Fibroblast of lung (primary cell): ENCODE results near the gene CCT7. TPM values are rescaled to one million over a fixed set of nuclear protein-coding genes. Genes with fewer than 3 reads are reported as not detected.

Source experiments
- DNase-seq, 2 donors: peaks; one replicate each; pipeline versions ENCODE4 v3.0.0 to v3.0.0-alpha.2; 2010; ENCODE audit warnings: low read depth in 2 of 2
- H2AFZ ChIP-seq: 2 replicates; pipeline ENCODE4 v1.5.1; 2012; ENCODE audit warnings: low read length, control low read depth, inconsistent platforms
- H3K27ac ChIP-seq: 2 replicates; pipeline ENCODE4 v1.5.1; 2011; ENCODE audit warnings: low read length, control low read depth; ENCODE audit not compliant: insufficient read depth
- H3K27me3 ChIP-seq: 2 replicates; pipeline ENCODE4 v1.5.1; 2011; ENCODE audit warnings: mild to moderate bottlenecking, low read length; ENCODE audit not compliant: control insufficient read depth, insufficient read depth
- H3K36me3 ChIP-seq: 2 replicates; pipeline ENCODE4 v1.5.1; 2011; ENCODE audit warnings: low read length; ENCODE audit not compliant: control insufficient read depth, insufficient read depth
- H3K4me1 ChIP-seq: 2 replicates; pipeline ENCODE4 v1.5.1; 2011; ENCODE audit warnings: low read length; ENCODE audit not compliant: control insufficient read depth, insufficient read depth; ENCODE audit errors: extremely low read depth
- H3K4me2 ChIP-seq: 2 replicates; pipeline ENCODE4 v1.5.1; 2011; ENCODE audit warnings: low read length, control low read depth; ENCODE audit not compliant: insufficient read depth; ENCODE audit errors: extremely low read depth
- H3K4me3 ChIP-seq, 4 experiments: fragments of 200-600 bp in 1 of 4; sonication (generic) in 1 of 4; replicated peaks in 1 of 4; 2 replicates each; pipeline ENCODE4 v1.5.1; 2011 to 2016; ENCODE audit warnings: low read length in 4 of 4, low read depth in 3 of 4, mild to moderate bottlenecking in 3 of 4, control low read depth in 2 of 4, inconsistent platforms in 1 of 4, mixed read lengths in 1 of 4; ENCODE audit not compliant: insufficient read depth in 1 of 4; ENCODE audit errors: control extremely low read depth in 1 of 4
- H3K79me2 ChIP-seq: 2 replicates; pipeline ENCODE4 v1.5.1; 2012; ENCODE audit warnings: mild to moderate bottlenecking, low read length, inconsistent platforms; ENCODE audit not compliant: control insufficient read depth, insufficient read depth
- H3K9ac ChIP-seq: 2 replicates; pipeline ENCODE4 v1.5.1; 2011; ENCODE audit warnings: mild to moderate bottlenecking, low read length, control low read depth; ENCODE audit not compliant: insufficient read depth
- H3K9me3 ChIP-seq: 2 replicates; pipeline ENCODE4 v1.5.1; 2012; ENCODE audit warnings: low read depth, low read length; ENCODE audit not compliant: control insufficient read depth, insufficient read depth
- H4K20me1 ChIP-seq: 2 replicates; pipeline ENCODE4 v1.5.1; 2011; ENCODE audit warnings: low read length; ENCODE audit not compliant: control insufficient read depth, insufficient read depth; ENCODE audit errors: extremely low read depth
- EZH2 ChIP-seq: IDR thresholded peaks from 2 replicates; pipeline ENCODE4 v1.5.1; 2012; ENCODE audit warnings: low read length, control low read depth, mild to moderate bottlenecking; ENCODE audit errors: missing control alignments
- polyA plus RNA-seq, 2 donors: library from polyadenylated mRNA; depleted of rRNA in 1 of 2; stranded (reverse) in 1 of 2; unstranded in 1 of 2; fragments of >200 nt; gene quantifications; 2 replicates each; pipeline ENCODE4 v1.2.1, GENCODE V29; 2011 to 2012; ENCODE audit warnings: missing spikeins in 1 of 2
- total RNA-seq: library from RNA; depleted of rRNA; stranded (reverse); fragments of >200 nt; gene quantifications from 2 replicates; pipeline ENCODE4 v1.2.1, GENCODE V29; 2014
- TF ChIP-seq, protein P1 (sequence below), 2 donors: IDR thresholded peaks in 1 of 2; conservative IDR thresholded peaks in 1 of 2; 1 replicate in 1 of 2; 2 replicates in 1 of 2; pipeline ENCODE4 v1.5.1; 2011 to 2012; ENCODE audit warnings: low read length in 2 of 2, control low read depth in 1 of 2, inconsistent platforms in 1 of 2, low read depth in 1 of 2, mild to moderate bottlenecking in 1 of 2

The CCT7 gene
- total and polyA plus RNA-seq, 2 donors (not counting 1 experiment from before 2014, with no cell fraction given) = 233 to 299 TPM

DNA sequence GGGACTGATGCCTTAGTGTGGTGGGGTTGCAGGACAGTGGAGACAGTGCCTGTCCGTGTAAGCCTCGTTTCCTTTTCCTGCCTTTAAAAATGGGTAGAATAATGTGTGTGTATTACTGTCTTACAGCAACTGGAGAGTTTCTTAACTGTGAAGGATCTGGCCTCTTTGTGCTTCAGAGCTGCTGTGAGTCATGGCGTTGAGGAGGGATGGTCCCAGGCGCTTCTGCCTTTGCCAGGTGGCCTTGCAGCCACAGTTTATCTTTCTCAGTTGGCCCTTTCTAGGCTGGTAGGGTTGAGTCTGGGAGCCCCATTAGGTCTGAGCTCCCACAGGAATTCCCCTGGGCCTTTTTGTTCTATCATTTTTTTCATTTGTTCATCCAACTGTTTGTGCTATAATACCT lies 10.3 kb upstream of the CCT7 start:
- no peak overlapping the region for H3K4me2 ChIP-seq
- H4K20me1 ChIP-seq = no peaks in the 10 kb centered on the region
- H3K4me3 ChIP-seq = no peak overlapping the region
- H3K79me2 ChIP-seq = no peaks in the 10 kb centered on the region
- no peak overlapping the region for H3K27ac ChIP-seq
- TF ChIP-seq, protein P1, sequence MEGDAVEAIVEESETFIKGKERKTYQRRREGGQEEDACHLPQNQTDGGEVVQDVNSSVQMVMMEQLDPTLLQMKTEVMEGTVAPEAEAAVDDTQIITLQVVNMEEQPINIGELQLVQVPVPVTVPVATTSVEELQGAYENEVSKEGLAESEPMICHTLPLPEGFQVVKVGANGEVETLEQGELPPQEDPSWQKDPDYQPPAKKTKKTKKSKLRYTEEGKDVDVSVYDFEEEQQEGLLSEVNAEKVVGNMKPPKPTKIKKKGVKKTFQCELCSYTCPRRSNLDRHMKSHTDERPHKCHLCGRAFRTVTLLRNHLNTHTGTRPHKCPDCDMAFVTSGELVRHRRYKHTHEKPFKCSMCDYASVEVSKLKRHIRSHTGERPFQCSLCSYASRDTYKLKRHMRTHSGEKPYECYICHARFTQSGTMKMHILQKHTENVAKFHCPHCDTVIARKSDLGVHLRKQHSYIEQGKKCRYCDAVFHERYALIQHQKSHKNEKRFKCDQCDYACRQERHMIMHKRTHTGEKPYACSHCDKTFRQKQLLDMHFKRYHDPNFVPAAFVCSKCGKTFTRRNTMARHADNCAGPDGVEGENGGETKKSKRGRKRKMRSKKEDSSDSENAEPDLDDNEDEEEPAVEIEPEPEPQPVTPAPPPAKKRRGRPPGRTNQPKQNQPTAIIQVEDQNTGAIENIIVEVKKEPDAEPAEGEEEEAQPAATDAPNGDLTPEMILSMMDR (conservative IDR thresholded peaks at IDR 0.05 in 1 of 2, IDR thresholded peaks at IDR 0.05 in 1 of 2; ENCODE audit: low read depth in 1 of 2, low read length in 2 of 2) = no peak
- TF ChIP-seq EZH2 = no peak
- no peaks in the 10 kb centered on the region for H3K27me3 ChIP-seq
- H3K9me3 ChIP-seq = no peaks in the 10 kb centered on the region
- no peak for DNase-seq
- no peak overlapping the region for H3K9ac ChIP-seq
- no peaks in the 10 kb centered on the region for H3K4me1 ChIP-seq
- no peak overlapping the region for H2AFZ ChIP-seq
- peaks cover 12% of the 10 kb centered on the region for H3K36me3 ChIP-seq

DNA sequence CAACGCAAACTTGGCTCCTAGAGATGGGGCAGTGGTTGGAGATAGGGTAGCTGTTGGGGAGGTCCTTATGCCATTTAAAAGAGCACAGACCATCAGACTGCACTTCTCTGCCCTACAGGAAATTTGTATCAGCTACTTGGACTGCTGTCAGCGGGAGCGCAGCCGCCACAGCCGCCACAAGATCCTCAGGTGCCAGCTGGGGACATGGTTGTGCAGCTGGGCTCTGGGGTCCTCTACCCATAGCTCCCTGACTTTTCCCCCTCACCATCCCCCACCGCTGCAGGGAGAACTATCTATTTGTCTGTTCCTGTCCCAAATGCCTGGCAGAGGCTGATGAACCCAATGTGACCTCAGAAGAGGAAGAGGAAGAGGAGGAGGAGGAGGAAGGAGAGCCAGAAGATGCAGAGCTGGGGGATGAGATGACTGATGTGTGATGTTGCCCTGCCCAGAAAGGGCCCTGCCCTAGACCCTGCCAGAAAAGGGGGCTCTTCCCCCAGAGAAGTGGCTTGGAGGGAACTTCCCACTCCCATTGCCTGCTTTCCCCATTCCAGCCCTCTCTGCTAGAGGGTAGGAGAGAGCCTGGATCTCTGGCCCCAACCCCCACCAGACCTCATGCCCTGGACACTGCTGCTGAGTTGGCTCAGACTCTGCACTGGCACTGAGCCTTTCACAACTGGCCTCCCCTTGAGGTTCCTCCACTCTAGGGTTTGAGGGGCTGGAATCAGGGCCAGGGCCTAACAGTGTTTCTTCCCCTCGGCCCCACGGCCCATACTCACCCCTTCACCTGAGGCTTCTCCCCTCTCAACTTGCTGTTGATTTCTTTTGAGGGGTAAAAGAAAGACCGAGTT lies 8.4 kb upstream of the CCT7 start:
- Histone ChIP-seq H3K27me3 (no peaks in the 10 kb centered on the region), H3K4me2 (no peak overlapping the region), H3K27ac (no peak overlapping the region), H3K4me3 (no peak overlapping the region), H3K4me1 (no peaks in the 10 kb centered on the region), H3K79me2 (no peaks in the 10 kb centered on the region), H2AFZ (no peak overlapping the region), H3K9ac (no peak overlapping the region), H4K20me1 (no peaks in the 10 kb centered on the region), H3K9me3 (no peaks in the 10 kb centered on the region), H3K36me3 (peaks cover 12% of the 10 kb centered on the region)
- TF ChIP-seq EZH2 = no peak
- TF ChIP-seq, protein P1 (conservative IDR thresholded peaks at IDR 0.05 in 1 of 2, IDR thresholded peaks at IDR 0.05 in 1 of 2; ENCODE audit: low read depth in 1 of 2, low read length in 2 of 2) = no peak
- no peak for DNase-seq

DNA sequence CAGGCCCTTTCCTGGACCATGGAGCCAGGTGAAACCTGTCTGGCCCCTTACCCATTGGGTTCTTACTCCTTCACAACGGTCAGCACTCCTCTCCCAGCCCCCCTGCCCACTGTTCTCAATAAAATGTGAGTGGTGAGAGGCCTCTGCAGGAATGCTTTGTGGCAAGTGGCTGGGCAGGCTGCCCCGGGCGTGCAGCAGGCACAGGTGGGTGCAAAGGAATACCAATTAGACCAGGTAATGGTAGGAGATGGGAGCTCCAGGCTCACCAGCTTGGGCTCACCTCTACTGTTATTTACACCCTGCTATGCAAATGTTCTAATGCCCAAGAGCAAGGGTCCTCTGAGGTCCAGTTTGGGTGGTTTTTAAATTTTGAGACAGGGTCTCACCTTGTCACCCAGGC lies 7.0 kb upstream of the CCT7 start:
- no peak overlapping the region for H3K9ac ChIP-seq
- no peaks in the 10 kb centered on the region for H3K9me3 ChIP-seq
- no peaks in the 10 kb centered on the region for H3K79me2 ChIP-seq
- no peak for DNase-seq
- H4K20me1 ChIP-seq = no peaks in the 10 kb centered on the region
- no peak overlapping the region for H3K27ac ChIP-seq
- no peaks in the 10 kb centered on the region for H3K4me1 ChIP-seq
- TF ChIP-seq, protein P1 (conservative IDR thresholded peaks at IDR 0.05 in 1 of 2, IDR thresholded peaks at IDR 0.05 in 1 of 2; ENCODE audit: low read depth in 1 of 2, low read length in 2 of 2) = no peak
- H3K4me2 ChIP-seq = no peak overlapping the region
- H3K27me3 ChIP-seq = no peaks in the 10 kb centered on the region
- H2AFZ ChIP-seq = no peak overlapping the region
- peaks cover 11% of the 10 kb centered on the region for H3K36me3 ChIP-seq
- no peak overlapping the region for H3K4me3 ChIP-seq
